GM23338 (cell line): ENCODE measurements around the gene POGZ. TPM values are rescaled to one million over a fixed set of nuclear protein-coding genes. Genes with fewer than 3 reads are reported as not detected.

ENCODE experiments used
- ATAC-seq: fragments of 200-7000 bp; cut with Tn5 transposase; 3 replicates; pipeline ENCODE4 v1.9.1; 2020
- DNase-seq: peaks from one replicate; pipeline ENCODE4 v3.0.0-alpha.2; 2015; ENCODE audit warnings: low spot score
- H2AFZ ChIP-seq: fragments of 200-600 bp; sonication (generic); 2 replicates; pipeline ENCODE4 v1.8.0; 2016; ENCODE audit warnings: antibody characterized with exemption, mild to moderate bottlenecking, moderate library complexity
- H3F3A ChIP-seq: fragments of 200-600 bp; sonication (generic); replicated peaks from 2 replicates; pipeline ENCODE4 v1.8.0; 2017; ENCODE audit warnings: antibody characterized with exemption, mixed run types, low read depth
- H3K27ac ChIP-seq: fragments of 200-600 bp; sonication (generic); 2 replicates; pipeline ENCODE4 v1.6.1; 2016; ENCODE audit warnings: low read depth
- H3K27me3 ChIP-seq: fragments of 200-600 bp; sonication (generic); 2 replicates; pipeline ENCODE4 v1.8.0; 2016; ENCODE audit warnings: mild to moderate bottlenecking, mixed run types, moderate library complexity; ENCODE audit not compliant: insufficient read depth
- H3K36me3 ChIP-seq: fragments of 200-600 bp; sonication (generic); 2 replicates; pipeline ENCODE4 v1.8.0; 2016; ENCODE audit warnings: mild to moderate bottlenecking; ENCODE audit not compliant: insufficient read depth
- H3K4me1 ChIP-seq: fragments of 200-600 bp; sonication (generic); 2 replicates; pipeline ENCODE4 v1.8.0; 2016; ENCODE audit warnings: mild to moderate bottlenecking, moderate library complexity; ENCODE audit not compliant: insufficient read depth
- H3K4me2 ChIP-seq: fragments of 200-600 bp; sonication (generic); 2 replicates; pipeline ENCODE4 v1.7.1; 2017; ENCODE audit warnings: mixed run types
- H3K4me3 ChIP-seq: fragments of 200-600 bp; sonication (generic); 2 replicates; pipeline ENCODE4 v1.6.1; 2016; ENCODE audit warnings: mixed run types
- H3K79me2 ChIP-seq: fragments of 200-600 bp; sonication (generic); replicated peaks from 2 replicates; pipeline ENCODE4 v1.8.0; 2017; ENCODE audit warnings: mild to moderate bottlenecking; ENCODE audit not compliant: insufficient read depth
- H3K9me2 ChIP-seq: fragments of 200-600 bp; sonication (generic); 2 replicates; pipeline ENCODE4 v1.8.0; 2017; ENCODE audit not compliant: insufficient read depth
- H4K20me1 ChIP-seq: fragments of 200-600 bp; sonication (generic); replicated peaks from 2 replicates; pipeline ENCODE4 v1.8.0; 2017; ENCODE audit warnings: mild to moderate bottlenecking; ENCODE audit not compliant: insufficient read depth
- H3K27ac Mint-ChIP-seq: 2 replicates; pipeline ENCODE4 v1.8.0; 2020; ENCODE audit warnings: inconsistent platforms, mild to moderate bottlenecking, moderate library complexity, mixed read lengths
- H3K27me3 Mint-ChIP-seq: 3 replicates; pipeline ENCODE4 v1.8.0; 2022; ENCODE audit warnings: low read depth, mild to moderate bottlenecking, moderate library complexity, mixed read lengths, inconsistent platforms; ENCODE audit not compliant: insufficient read depth, poor library complexity
- H3K36me3 Mint-ChIP-seq: 3 replicates; pipeline ENCODE4 v1.8.0; 2021; ENCODE audit warnings: low read depth, mild to moderate bottlenecking, inconsistent platforms, moderate library complexity, mixed read lengths
- H3K4me1 Mint-ChIP-seq: 3 replicates; pipeline ENCODE4 v1.8.0; 2020; ENCODE audit warnings: mild to moderate bottlenecking, inconsistent platforms, mixed read lengths
- H3K4me3 Mint-ChIP-seq: 3 replicates; pipeline ENCODE4 v1.8.0; 2021; ENCODE audit warnings: moderate library complexity, mild to moderate bottlenecking, inconsistent platforms, mixed read lengths
- H3K9me3 Mint-ChIP-seq: 3 replicates; pipeline ENCODE4 v1.8.0; 2020; ENCODE audit warnings: moderate library complexity, mild to moderate bottlenecking, inconsistent platforms, mixed read lengths
- ETS1 ChIP-seq: IDR thresholded peaks from 2 replicates; pipeline ENCODE4 v1.6.1; 2016; ENCODE audit warnings: antibody characterized with exemption
- EZH2 ChIP-seq: fragments of 200-600 bp; sonication (generic); IDR thresholded peaks from one replicate; pipeline ENCODE4 v1.8.0; 2017; ENCODE audit warnings: antibody characterized with exemption, mild to moderate bottlenecking, low read depth; ENCODE audit not compliant: unreplicated experiment
- JUNB ChIP-seq: IDR thresholded peaks from one replicate; pipeline ENCODE4 v1.6.1; 2016; ENCODE audit warnings: antibody characterized with exemption; ENCODE audit not compliant: unreplicated experiment
- NANOG ChIP-seq: IDR thresholded peaks from 2 replicates; pipeline ENCODE4 v1.6.1; 2016; ENCODE audit warnings: antibody characterized with exemption, borderline replicate concordance
- POLR2AphosphoS5 ChIP-seq: IDR thresholded peaks from 2 replicates; pipeline ENCODE4 v1.6.1; 2016; ENCODE audit warnings: antibody characterized with exemption, low read depth
- REST ChIP-seq: IDR thresholded peaks from one replicate; pipeline ENCODE4 v1.6.1; 2018; ENCODE audit warnings: antibody characterized with exemption; ENCODE audit not compliant: unreplicated experiment
- STAT1 ChIP-seq: IDR thresholded peaks from one replicate; pipeline ENCODE4 v1.6.1; 2016; ENCODE audit warnings: antibody characterized with exemption; ENCODE audit not compliant: unreplicated experiment
- ZNF114 ChIP-seq: fragments of 250-450 bp; sonication (Bioruptor Pico); IDR thresholded peaks from 2 replicates; pipeline ENCODE4 v1.5.0; 2020; ENCODE audit warnings: mild to moderate bottlenecking, moderate library complexity
- ZNF331 ChIP-seq: fragments of 250-450 bp; sonication (Bioruptor Pico); IDR thresholded peaks from 2 replicates; pipeline ENCODE4 v1.5.0; 2020; ENCODE audit warnings: low read depth, mild to moderate bottlenecking, moderate library complexity
- ZNF462 ChIP-seq: fragments of 250-450 bp; sonication (Bioruptor Pico); IDR thresholded peaks from 2 replicates; pipeline ENCODE4 v1.5.0; 2020; ENCODE audit warnings: mild to moderate bottlenecking, moderate library complexity
- polyA plus RNA-seq: library from polyadenylated mRNA; unstranded; fragments of >200 nt; fragmentation: Nextera tagmentation; extraction: Ambion mirVana; gene quantifications from 2 replicates; pipeline ENCODE4 v1.2.1, GENCODE V29; 2016
- total RNA-seq: library from RNA; depleted of rRNA; stranded (reverse); fragments of >200 nt; shearing (Covaris generic); gene quantifications from 2 replicates; pipeline ENCODE4 v1.2.3, GENCODE V29; 2014

Gene POGZ
- total and polyA plus RNA-seq, 2 experiments from 2014 or later = 47.0 to 72.5 TPM

DNA sequence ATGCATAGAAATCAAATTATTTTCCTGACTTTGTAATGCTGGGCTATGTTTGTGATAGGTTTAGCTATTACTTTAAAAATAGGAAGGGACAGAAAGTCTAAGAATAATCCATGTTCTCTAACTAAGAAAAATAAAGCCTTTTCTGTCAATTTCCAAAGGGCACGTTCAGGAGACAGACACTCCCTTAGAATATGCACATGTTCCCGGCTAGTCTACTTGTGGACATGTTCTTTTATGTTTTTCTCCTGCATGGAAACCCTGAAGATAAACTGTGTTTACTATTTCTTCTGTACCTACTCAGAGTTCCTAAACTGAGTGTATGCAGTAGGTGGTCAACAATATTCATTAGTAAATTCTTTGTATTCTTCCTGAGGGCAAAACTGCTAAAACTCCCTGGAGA is 47.4 kb downstream of the POGZ start (continued):
- TF ChIP-seq REST = no peak
- no peak for TF ChIP-seq STAT1

GRCh38 chr1:151408891-151409290 is 50.4 kb downstream of the POGZ start:
- Mint-ChIP-seq H3K36me3 (peaks cover 80% of the 10 kb centered on the region), H3K4me1 (no peaks in the 10 kb centered on the region), H3K27ac (no peak overlapping the region), H3K27me3 (no peaks in the 10 kb centered on the region), H3K4me3 (no peak overlapping the region), H3K9me3 (no peaks in the 10 kb centered on the region)
- Histone ChIP-seq H3K36me3 (peaks cover 75% of the 10 kb centered on the region), H4K20me1 (peaks cover 15% of the 10 kb centered on the region), H3K79me2 (no peaks in the 10 kb centered on the region; the same call in 1 of the 2 replicates), H3K4me2 (no peak overlapping the region), H3K4me1 (no peaks in the 10 kb centered on the region), H3K4me3 (no peak overlapping the region), H3K9me2 (no peaks in the 10 kb centered on the region), H3K27me3 (no peaks in the 10 kb centered on the region), H2AFZ (no peak overlapping the region), H3F3A (peaks cover 6% of the 10 kb centered on the region), H3K27ac (no peak overlapping the region)
- ATAC-seq (no peak), DNase-seq (no peak)
- TF ChIP-seq REST (no peak), ETS1 (no peak), NANOG (no peak), JUNB (no peak), ZNF331 (CRISPR knock-in tag) (no peak), POLR2AphosphoS5 (no peak), ZNF114 (no peak), STAT1 (no peak), ZNF462 (CRISPR knock-in tag) (no peak), EZH2 (no peak)
